GM23338 (cell line): ENCODE data around the gene PMAIP1.

Source experiments
- CREB1 ChIP-seq: fragments of 250-450 bp; sonication (Bioruptor Pico); IDR thresholded peaks from 2 replicates; pipeline ENCODE4 v1.5.0; 2020; ENCODE audit warnings: low read depth, mild to moderate bottlenecking, moderate library complexity
- EZH2 ChIP-seq: fragments of 200-600 bp; sonication (generic); IDR thresholded peaks from one replicate; pipeline ENCODE4 v1.8.0; 2017; ENCODE audit warnings: antibody characterized with exemption, mild to moderate bottlenecking, low read depth; ENCODE audit not compliant: unreplicated experiment
- EZH2phosphoT487 ChIP-seq: fragments of 200-600 bp; sonication (generic); IDR thresholded peaks from one replicate; pipeline ENCODE4 v1.8.1; 2018; ENCODE audit warnings: antibody characterized with exemption; ENCODE audit not compliant: unreplicated experiment
- POLR2AphosphoS5 ChIP-seq: IDR thresholded peaks from 2 replicates; pipeline ENCODE4 v1.6.1; 2016; ENCODE audit warnings: antibody characterized with exemption, low read depth
- ZNF331 ChIP-seq: fragments of 250-450 bp; sonication (Bioruptor Pico); IDR thresholded peaks from 2 replicates; pipeline ENCODE4 v1.5.0; 2020; ENCODE audit warnings: low read depth, mild to moderate bottlenecking, moderate library complexity
- TF ChIP-seq, protein P1 (sequence below), 2 experiments: fragments of 200-600 bp in 1 of 2; sonication (generic) in 1 of 2; conservative IDR thresholded peaks; 2 replicates each; pipeline versions ENCODE4 v1.5.1 to v1.6.1; 2016 to 2017; ENCODE audit warnings: antibody characterized with exemption in 2 of 2, low read depth in 2 of 2, mild to moderate bottlenecking in 2 of 2, moderate library complexity in 1 of 2
- TF ChIP-seq, protein P2 (sequence below): IDR thresholded peaks from one replicate; pipeline ENCODE4 v1.6.1; 2018; ENCODE audit warnings: antibody characterized with exemption; ENCODE audit not compliant: unreplicated experiment

DNA sequence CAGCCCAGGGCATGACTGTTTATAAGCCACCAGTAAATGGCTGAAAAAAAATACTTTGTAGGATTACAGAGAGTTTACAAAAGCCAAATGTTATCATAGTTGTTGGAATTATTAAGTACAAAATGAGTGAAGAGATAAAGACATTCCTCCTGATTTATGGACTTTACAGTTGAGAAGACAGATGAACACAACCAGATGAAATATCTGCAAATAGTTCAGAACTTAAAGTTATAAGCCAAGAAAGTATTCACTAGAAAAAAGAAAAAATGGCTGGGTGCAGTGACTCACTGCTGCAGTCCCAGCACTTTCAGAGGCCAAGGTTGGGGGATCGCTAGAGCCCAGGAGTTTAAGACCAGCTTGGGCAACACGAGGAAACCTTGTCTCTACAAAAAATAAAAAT is 11.2 kb downstream of the PMAIP1 start:
- TF ChIP-seq POLR2AphosphoS5 (no peak), EZH2 (no peak), CREB1 (CRISPR knock-in tag) (no peak), EZH2phosphoT487 (no peak), ZNF331 (CRISPR knock-in tag) (no peak)
- TF ChIP-seq, protein P1, sequence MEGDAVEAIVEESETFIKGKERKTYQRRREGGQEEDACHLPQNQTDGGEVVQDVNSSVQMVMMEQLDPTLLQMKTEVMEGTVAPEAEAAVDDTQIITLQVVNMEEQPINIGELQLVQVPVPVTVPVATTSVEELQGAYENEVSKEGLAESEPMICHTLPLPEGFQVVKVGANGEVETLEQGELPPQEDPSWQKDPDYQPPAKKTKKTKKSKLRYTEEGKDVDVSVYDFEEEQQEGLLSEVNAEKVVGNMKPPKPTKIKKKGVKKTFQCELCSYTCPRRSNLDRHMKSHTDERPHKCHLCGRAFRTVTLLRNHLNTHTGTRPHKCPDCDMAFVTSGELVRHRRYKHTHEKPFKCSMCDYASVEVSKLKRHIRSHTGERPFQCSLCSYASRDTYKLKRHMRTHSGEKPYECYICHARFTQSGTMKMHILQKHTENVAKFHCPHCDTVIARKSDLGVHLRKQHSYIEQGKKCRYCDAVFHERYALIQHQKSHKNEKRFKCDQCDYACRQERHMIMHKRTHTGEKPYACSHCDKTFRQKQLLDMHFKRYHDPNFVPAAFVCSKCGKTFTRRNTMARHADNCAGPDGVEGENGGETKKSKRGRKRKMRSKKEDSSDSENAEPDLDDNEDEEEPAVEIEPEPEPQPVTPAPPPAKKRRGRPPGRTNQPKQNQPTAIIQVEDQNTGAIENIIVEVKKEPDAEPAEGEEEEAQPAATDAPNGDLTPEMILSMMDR (conservative IDR thresholded peaks at IDR 0.05; ENCODE audit: low read depth in 2 of 2), result no peak
- TF ChIP-seq, protein P2, sequence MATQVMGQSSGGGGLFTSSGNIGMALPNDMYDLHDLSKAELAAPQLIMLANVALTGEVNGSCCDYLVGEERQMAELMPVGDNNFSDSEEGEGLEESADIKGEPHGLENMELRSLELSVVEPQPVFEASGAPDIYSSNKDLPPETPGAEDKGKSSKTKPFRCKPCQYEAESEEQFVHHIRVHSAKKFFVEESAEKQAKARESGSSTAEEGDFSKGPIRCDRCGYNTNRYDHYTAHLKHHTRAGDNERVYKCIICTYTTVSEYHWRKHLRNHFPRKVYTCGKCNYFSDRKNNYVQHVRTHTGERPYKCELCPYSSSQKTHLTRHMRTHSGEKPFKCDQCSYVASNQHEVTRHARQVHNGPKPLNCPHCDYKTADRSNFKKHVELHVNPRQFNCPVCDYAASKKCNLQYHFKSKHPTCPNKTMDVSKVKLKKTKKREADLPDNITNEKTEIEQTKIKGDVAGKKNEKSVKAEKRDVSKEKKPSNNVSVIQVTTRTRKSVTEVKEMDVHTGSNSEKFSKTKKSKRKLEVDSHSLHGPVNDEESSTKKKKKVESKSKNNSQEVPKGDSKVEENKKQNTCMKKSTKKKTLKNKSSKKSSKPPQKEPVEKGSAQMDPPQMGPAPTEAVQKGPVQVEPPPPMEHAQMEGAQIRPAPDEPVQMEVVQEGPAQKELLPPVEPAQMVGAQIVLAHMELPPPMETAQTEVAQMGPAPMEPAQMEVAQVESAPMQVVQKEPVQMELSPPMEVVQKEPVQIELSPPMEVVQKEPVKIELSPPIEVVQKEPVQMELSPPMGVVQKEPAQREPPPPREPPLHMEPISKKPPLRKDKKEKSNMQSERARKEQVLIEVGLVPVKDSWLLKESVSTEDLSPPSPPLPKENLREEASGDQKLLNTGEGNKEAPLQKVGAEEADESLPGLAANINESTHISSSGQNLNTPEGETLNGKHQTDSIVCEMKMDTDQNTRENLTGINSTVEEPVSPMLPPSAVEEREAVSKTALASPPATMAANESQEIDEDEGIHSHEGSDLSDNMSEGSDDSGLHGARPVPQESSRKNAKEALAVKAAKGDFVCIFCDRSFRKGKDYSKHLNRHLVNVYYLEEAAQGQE, result no peak
